Progenitor cell of endocrine pancreas (in vitro differentiated cells): ENCODE measurements around the gene SLX4. TPM values are rescaled to one million over a fixed set of nuclear protein-coding genes. Genes with fewer than 3 reads are reported as not detected.
A peak's percentile ranks its signal among the peaks of the same experiment; 100 is the strongest.

ENCODE experiments used
- DNase-seq: peaks from one replicate; pipeline ENCODE4 v3.0.0; 2021; ENCODE audit warnings: low spot score; ENCODE audit not compliant: unreplicated experiment
- H3K27ac Mint-ChIP-seq: 2 replicates; pipeline ENCODE4 v1.8.0; 2021; ENCODE audit warnings: mild to moderate bottlenecking, moderate library complexity, mixed read lengths
- H3K27me3 Mint-ChIP-seq: 2 replicates; pipeline ENCODE4 v1.8.0; 2021; ENCODE audit warnings: mixed read lengths
- H3K36me3 Mint-ChIP-seq: 2 replicates; pipeline ENCODE4 v1.8.0; 2022; ENCODE audit warnings: mixed read lengths; ENCODE audit not compliant: insufficient read depth
- H3K4me1 Mint-ChIP-seq: 2 replicates; pipeline ENCODE4 v1.8.0; 2021; ENCODE audit warnings: low read depth, mixed read lengths
- H3K4me3 Mint-ChIP-seq: 2 replicates; pipeline ENCODE4 v1.8.0; 2021; ENCODE audit warnings: low read depth, mild to moderate bottlenecking, moderate library complexity, mixed read lengths
- H3K9me3 Mint-ChIP-seq: 2 replicates; pipeline ENCODE4 v1.8.0; 2021; ENCODE audit warnings: low read depth, mixed read lengths
- total RNA-seq: library from RNA; stranded (reverse); gene quantifications from 2 replicates; pipeline ENCODE4 v1.2.1, GENCODE V29; 2021
- TF ChIP-seq, protein P1 (sequence below): fragments of 200-600 bp; sonication (generic); IDR thresholded peaks from one replicate; pipeline ENCODE4 v1.5.0; 2021; ENCODE audit warnings: antibody characterized with exemption, mild to moderate bottlenecking; ENCODE audit not compliant: unreplicated experiment

Gene SLX4
- total RNA-seq, 1 donor from 2014 or later, result 14.0 TPM

DNA sequence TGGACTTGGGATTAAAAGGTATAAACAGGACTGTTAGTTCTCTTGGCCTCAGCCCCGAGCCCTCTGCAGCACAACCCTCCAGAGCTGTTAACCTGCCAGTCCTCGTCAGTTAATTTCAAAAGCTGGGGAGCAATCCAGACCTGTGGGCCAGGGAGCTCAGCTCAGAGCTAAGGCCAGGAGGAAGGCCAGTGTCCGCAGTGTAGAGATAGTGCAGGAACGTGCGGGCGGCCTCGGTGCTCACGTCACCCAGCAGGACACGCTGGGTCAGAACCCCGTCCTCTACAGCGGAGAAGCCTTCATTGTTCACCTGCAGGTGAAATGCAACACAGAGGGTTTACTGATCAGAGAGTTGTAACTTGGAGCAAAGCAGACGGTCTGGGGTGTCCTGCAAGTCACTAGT, 18.8 kb downstream of the SLX4 start:
- peak overlapping the region; percentile 20 for H3K27ac Mint-ChIP-seq

GRCh38 chr16:3591991-3592390, 19.4 kb downstream of the SLX4 start:
- H3K27ac Mint-ChIP-seq, result no peak overlapping the region
- no peaks in the 10 kb centered on the region for H3K9me3 Mint-ChIP-seq
- H3K27me3 Mint-ChIP-seq, result no peaks in the 10 kb centered on the region
- no peaks in the 10 kb centered on the region for H3K4me1 Mint-ChIP-seq
- H3K4me3 Mint-ChIP-seq, result no peak overlapping the region
- no peak for DNase-seq
- peaks cover 7% of the 10 kb centered on the region for H3K36me3 Mint-ChIP-seq
- TF ChIP-seq, protein P1, sequence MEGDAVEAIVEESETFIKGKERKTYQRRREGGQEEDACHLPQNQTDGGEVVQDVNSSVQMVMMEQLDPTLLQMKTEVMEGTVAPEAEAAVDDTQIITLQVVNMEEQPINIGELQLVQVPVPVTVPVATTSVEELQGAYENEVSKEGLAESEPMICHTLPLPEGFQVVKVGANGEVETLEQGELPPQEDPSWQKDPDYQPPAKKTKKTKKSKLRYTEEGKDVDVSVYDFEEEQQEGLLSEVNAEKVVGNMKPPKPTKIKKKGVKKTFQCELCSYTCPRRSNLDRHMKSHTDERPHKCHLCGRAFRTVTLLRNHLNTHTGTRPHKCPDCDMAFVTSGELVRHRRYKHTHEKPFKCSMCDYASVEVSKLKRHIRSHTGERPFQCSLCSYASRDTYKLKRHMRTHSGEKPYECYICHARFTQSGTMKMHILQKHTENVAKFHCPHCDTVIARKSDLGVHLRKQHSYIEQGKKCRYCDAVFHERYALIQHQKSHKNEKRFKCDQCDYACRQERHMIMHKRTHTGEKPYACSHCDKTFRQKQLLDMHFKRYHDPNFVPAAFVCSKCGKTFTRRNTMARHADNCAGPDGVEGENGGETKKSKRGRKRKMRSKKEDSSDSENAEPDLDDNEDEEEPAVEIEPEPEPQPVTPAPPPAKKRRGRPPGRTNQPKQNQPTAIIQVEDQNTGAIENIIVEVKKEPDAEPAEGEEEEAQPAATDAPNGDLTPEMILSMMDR, result no peak

More for the DNA sequence above, 18.8 kb downstream of the SLX4 start:
- Mint-ChIP-seq H3K27me3 (no peaks in the 10 kb centered on the region), H3K4me1 (no peaks in the 10 kb centered on the region), H3K36me3 (peaks cover 7% of the 10 kb centered on the region), H3K4me3 (no peak overlapping the region), H3K9me3 (no peaks in the 10 kb centered on the region)
- TF ChIP-seq, protein P1, result no peak
- no peak for DNase-seq

GRCh38 chr16:3591436-3591803, 20.0 kb downstream of the SLX4 start:
- H3K4me1 Mint-ChIP-seq, result no peaks in the 10 kb centered on the region
- H3K4me3 Mint-ChIP-seq, result no peak overlapping the region
- TF ChIP-seq, protein P1, result no peak
- no peaks in the 10 kb centered on the region for H3K27me3 Mint-ChIP-seq
- H3K36me3 Mint-ChIP-seq, result peaks cover 7% of the 10 kb centered on the region
- H3K27ac Mint-ChIP-seq, result no peak overlapping the region
- no peaks in the 10 kb centered on the region for H3K9me3 Mint-ChIP-seq
- DNase-seq, result no peak

DNA sequence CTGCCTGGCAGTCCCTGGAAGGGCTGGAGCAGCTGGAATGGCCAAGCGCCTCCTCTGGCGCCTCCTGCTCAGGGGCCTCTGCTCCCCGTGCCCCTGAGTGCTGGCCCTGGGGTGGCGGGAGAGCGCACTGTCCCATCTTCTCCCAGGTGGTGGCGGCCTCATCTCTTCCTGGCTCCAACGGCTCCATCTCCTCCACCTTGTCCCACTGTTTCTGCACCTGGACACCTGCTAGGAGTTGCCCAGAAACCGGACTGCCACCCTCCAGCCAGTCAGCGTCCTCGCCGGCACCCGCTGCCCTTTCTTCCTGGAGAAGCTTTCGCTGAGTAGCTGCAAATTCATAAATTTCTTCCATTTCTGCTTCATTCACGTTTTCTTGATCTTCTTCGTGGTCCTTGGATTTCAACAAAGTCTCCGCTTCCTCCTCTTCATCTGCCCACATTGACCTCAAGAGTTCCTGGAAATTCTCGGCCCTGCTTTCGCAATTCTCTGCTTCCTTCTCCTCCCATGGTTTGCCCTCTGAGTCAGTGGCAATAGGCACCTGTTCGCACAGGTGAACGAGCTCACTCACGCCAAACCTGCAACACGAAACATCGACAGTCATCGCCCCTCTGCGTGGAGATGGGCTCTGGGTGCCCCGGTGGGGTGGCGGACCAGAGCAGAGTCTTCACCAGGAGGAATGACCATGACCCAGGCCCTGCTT, 20.5 kb downstream of the SLX4 start:
- no peak for DNase-seq
- Mint-ChIP-seq H3K27me3 (no peaks in the 10 kb centered on the region), H3K36me3 (peaks cover 7% of the 10 kb centered on the region), H3K9me3 (no peaks in the 10 kb centered on the region), H3K4me1 (no peaks in the 10 kb centered on the region), H3K27ac (no peak overlapping the region), H3K4me3 (no peak overlapping the region)
- TF ChIP-seq, protein P1, result no peak

- H3K27me3 Mint-ChIP-seq, result no peaks in the 10 kb centered on the region
- no peak for DNase-seq
- peaks cover 7% of the 10 kb centered on the region for H3K36me3 Mint-ChIP-seq
- no peak overlapping the region for H3K4me3 Mint-ChIP-seq
- no peaks in the 10 kb centered on the region for H3K4me1 Mint-ChIP-seq
- H3K27ac Mint-ChIP-seq, result no peak overlapping the region
- H3K9me3 Mint-ChIP-seq, result no peaks in the 10 kb centered on the region
- TF ChIP-seq, protein P1, result no peak
Measured at GRCh38 chr16:3589991-3590701, 21.3 kb downstream of the SLX4 start.
